PFSK-1 (cell line): Measurements from ENCODE around the gene C4orf54.

Source experiments
- POLR2AphosphoS5 ChIP-seq: IDR thresholded peaks from 2 replicates; pipeline ENCODE4 v1.6.1; 2012; ENCODE audit warnings: low read depth, mild to moderate bottlenecking, control low read depth, low read length, moderate library complexity
- REST ChIP-seq, 2 experiments: IDR thresholded peaks; 2 replicates each; pipeline versions ENCODE4 v1.6.1 to v1.8.0; 2011 to 2012; ENCODE audit warnings: low read depth in 2 of 2, low read length in 2 of 2, control low read depth in 1 of 2, inconsistent platforms in 1 of 2, mild to moderate bottlenecking in 1 of 2, moderate library complexity in 1 of 2; ENCODE audit not compliant: insufficient read depth in 1 of 2
- TAF1 ChIP-seq: IDR thresholded peaks from 2 replicates; pipeline ENCODE4 v1.6.1; 2012; ENCODE audit warnings: low read length, control low read depth, borderline replicate concordance; ENCODE audit not compliant: insufficient read depth

- TF ChIP-seq REST (IDR thresholded peaks at IDR 0.05; ENCODE audit: insufficient read depth in 1 of 2, low read depth in 2 of 2, low read length in 2 of 2) (no peak), POLR2AphosphoS5 (no peak), TAF1 (no peak)
Measured at GRCh38 chr4:99685234-99685633, 27.6 kb upstream of the C4orf54 start.
